ENCODE data around the gene CDC42SE1. TPM values are rescaled to one million over a fixed set of nuclear protein-coding genes. Genes with fewer than 3 reads are reported as not detected.

The CDC42SE1 gene
- total RNA-seq, 1 donor from 2014 or later, result 127 TPM

DNA sequence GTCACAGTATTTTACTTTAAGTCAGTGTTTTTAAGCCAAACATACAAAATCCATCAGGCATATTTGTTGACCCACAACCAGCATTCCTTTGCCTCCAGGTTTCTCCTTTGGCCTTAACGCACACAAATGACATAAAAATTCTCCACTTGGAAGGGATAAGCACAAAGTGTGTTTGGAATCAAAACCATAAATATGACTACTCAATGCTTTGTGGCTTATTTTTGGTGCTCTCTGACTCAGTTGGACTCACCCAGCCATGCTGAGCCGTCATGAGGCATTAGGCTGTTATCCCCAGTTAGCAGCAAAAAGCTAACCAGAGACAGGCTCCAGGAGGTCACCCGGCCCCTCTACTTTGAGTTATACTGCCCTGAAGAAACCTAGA is 50.2 kb downstream of the CDC42SE1 start:
- Mint-ChIP-seq H3K36me3 (ENCODE audit: unreplicated experiment) (no peaks in the 10 kb centered on the region), H3K27ac (ENCODE audit: unreplicated experiment) (no peak overlapping the region), H3K4me1 (ENCODE audit: low read depth, unreplicated experiment) (peaks cover 29% of the 10 kb centered on the region), H3K4me3 (ENCODE audit: unreplicated experiment) (peak overlapping the region; percentile 99), H3K9me3 (ENCODE audit: unreplicated experiment) (peaks cover 7% of the 10 kb centered on the region), H3K27me3 (ENCODE audit: unreplicated experiment) (peaks cover 10% of the 10 kb centered on the region)
- no peak for DNase-seq
- TF ChIP-seq, protein P1, sequence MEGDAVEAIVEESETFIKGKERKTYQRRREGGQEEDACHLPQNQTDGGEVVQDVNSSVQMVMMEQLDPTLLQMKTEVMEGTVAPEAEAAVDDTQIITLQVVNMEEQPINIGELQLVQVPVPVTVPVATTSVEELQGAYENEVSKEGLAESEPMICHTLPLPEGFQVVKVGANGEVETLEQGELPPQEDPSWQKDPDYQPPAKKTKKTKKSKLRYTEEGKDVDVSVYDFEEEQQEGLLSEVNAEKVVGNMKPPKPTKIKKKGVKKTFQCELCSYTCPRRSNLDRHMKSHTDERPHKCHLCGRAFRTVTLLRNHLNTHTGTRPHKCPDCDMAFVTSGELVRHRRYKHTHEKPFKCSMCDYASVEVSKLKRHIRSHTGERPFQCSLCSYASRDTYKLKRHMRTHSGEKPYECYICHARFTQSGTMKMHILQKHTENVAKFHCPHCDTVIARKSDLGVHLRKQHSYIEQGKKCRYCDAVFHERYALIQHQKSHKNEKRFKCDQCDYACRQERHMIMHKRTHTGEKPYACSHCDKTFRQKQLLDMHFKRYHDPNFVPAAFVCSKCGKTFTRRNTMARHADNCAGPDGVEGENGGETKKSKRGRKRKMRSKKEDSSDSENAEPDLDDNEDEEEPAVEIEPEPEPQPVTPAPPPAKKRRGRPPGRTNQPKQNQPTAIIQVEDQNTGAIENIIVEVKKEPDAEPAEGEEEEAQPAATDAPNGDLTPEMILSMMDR (IDR thresholded peaks at IDR 0.05; ENCODE audit: partially characterized antibody, unreplicated experiment), result no peak

DNA sequence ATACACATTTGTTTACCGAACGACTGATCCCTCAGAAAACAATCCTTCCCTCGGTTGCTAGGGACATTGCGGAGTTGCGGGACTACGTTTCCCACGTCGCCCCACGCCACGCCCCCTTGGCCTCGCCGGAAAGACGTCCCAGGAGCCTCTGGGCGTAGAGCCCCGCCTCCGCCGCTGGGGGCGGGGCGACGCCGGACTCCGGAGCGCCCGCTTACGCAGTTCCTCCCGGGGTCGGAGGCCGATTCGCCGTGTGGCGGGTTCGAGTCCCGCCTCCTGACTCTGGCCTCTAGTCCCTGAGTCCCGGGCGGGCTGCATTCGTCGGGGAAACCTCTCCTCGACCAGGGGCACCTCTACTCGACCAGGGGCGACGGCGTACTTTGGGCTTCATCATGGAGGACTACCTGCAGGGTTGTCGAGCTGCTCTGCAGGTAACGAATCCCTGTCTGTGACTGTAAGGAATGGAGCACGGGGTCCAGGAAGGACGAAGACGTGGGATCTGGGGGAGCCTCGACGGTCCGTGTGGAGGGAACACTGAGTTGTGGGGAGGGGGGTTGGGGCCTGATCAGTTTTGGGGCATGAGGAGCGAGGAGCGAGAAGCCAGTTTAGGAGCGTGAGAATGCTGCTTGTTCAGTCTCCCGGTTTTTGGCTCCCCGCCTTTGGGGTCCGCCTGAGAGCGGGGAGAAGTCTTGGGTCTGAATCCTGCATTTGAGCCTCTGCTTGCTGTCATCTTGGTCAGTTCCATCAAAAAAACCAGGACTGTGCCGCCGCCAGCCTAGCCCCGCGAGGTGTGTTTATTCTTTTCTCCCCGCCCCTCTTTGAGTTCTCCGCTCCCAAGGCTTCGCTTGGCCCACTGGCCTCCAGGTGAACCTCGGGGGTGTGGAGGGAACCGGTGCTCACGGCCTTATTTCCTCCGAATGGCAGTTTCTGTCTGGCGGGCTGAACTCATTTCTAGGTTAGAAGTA is 50.9 kb downstream of the CDC42SE1 start, which contains the start of gene PRUNE1:
TSS of gene PRUNE1 (plus strand) at position 206 of the 962 bp plus-strand sequence. CDS start at position 390, 184 bp downstream.
- peaks cover 29% of the 10 kb centered on the region for H3K4me1 Mint-ChIP-seq (ENCODE audit: low read depth, unreplicated experiment)
- peak; percentile 98 for DNase-seq
- peaks cover 10% of the 10 kb centered on the region for H3K27me3 Mint-ChIP-seq (ENCODE audit: unreplicated experiment)
- TF ChIP-seq, protein P1 (IDR thresholded peaks at IDR 0.05; ENCODE audit: partially characterized antibody, unreplicated experiment), result no peak
- H3K36me3 Mint-ChIP-seq (ENCODE audit: unreplicated experiment), result no peaks in the 10 kb centered on the region
- H3K9me3 Mint-ChIP-seq (ENCODE audit: unreplicated experiment), result peaks cover 7% of the 10 kb centered on the region
- peak within 1 kb of the TSS; percentile 99 for H3K4me3 Mint-ChIP-seq (ENCODE audit: unreplicated experiment)
- peak within 1 kb of the TSS; percentile 99 for H3K27ac Mint-ChIP-seq (ENCODE audit: unreplicated experiment)

DNA sequence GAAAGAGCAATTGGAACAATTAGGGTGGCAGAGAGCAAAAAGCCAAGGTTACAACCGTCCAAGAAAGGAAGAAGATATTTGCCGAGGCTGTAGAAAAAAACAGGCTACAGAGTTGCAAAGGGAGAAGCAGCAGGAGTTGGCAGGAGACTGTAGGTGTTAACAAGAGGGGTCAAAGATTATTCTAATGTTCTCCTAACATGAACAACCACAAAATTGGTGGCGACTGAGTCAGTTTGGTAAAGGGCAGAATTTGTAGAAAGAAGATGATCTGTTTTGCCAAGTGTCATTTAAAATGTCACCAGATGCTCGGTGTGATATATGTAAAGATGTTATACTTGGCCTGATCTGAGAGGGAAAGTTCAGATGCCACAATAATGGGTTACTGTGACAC is 51.6 kb downstream of the CDC42SE1 start:
- H3K9me3 Mint-ChIP-seq (ENCODE audit: unreplicated experiment), result peaks cover 7% of the 10 kb centered on the region
- TF ChIP-seq, protein P1 (IDR thresholded peaks at IDR 0.05; ENCODE audit: partially characterized antibody, unreplicated experiment), result no peak
- H3K36me3 Mint-ChIP-seq (ENCODE audit: unreplicated experiment), result peaks cover 1% of the 10 kb centered on the region
- peaks cover 29% of the 10 kb centered on the region for H3K4me1 Mint-ChIP-seq (ENCODE audit: low read depth, unreplicated experiment)
- H3K27me3 Mint-ChIP-seq (ENCODE audit: unreplicated experiment), result peaks cover 10% of the 10 kb centered on the region
- H3K4me3 Mint-ChIP-seq (ENCODE audit: unreplicated experiment), result peak overlapping the region; percentile 99
- H3K27ac Mint-ChIP-seq (ENCODE audit: unreplicated experiment), result peak overlapping the region; percentile 99
- no peak for DNase-seq

DNA sequence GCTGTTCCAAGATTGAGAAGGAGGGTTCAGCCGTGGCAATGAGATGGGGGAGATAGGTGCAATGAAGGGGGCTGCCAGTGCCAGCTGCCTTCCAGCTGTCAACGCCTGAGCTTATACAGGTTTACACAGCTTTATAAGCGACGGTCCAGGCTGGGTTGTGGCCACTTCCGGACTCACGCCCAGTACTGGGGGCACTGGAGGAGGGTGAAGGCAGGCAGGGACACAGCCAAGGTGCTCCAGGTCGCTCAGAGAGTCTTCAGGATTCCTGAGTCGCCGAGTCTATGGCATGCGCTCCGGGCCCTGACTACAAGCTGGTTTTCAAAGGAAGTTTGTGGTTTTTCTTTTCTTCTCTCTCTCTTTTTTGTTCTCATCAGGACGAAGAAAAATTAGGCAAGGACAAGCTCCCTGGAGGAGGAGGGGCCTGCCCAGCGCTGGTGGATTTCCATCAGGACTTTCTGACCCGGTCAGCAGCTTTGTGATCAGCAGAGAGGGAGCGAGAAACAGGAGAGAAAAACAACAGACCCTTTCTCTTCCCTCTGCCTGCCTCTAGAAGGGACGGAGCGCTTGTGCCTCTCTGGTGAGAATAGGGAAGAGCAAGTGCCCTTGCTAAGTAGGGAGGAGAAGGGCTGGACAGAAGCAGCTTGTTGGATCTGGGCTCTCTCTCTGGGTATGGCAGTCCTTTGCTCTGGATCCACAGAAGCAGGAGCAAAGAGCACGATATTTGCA is 52.9 kb downstream of the CDC42SE1 start, which contains the start of gene MINDY1:
TSS of gene MINDY1 (minus strand) at position 576 of the 726 bp plus-strand sequence. CDS start 4,285 bp downstream, outside the sequence.
- H3K9me3 Mint-ChIP-seq (ENCODE audit: unreplicated experiment), result peaks cover 9% of the 10 kb centered on the region
- peaks cover 10% of the 10 kb centered on the region for H3K27me3 Mint-ChIP-seq (ENCODE audit: unreplicated experiment)
- H3K27ac Mint-ChIP-seq (ENCODE audit: unreplicated experiment), result peak within 1 kb of the TSS; percentile 99
- DNase-seq, result peak; percentile 64
- peaks cover 32% of the 10 kb centered on the region for H3K4me1 Mint-ChIP-seq (ENCODE audit: low read depth, unreplicated experiment)
- peak within 1 kb of the TSS; percentile 99 for H3K4me3 Mint-ChIP-seq (ENCODE audit: unreplicated experiment)
- TF ChIP-seq, protein P1 (IDR thresholded peaks at IDR 0.05; ENCODE audit: partially characterized antibody, unreplicated experiment), result no peak
- H3K36me3 Mint-ChIP-seq (ENCODE audit: unreplicated experiment), result peaks cover 5% of the 10 kb centered on the region

Data from glutamatergic neuron (in vitro differentiated cells).